Spleen (tissue), 11 donors: Measurements from ENCODE around the gene MYL11. TPM values are rescaled to one million over a fixed set of nuclear protein-coding genes. Genes with fewer than 3 reads are reported as not detected.

Experiments
- DNase-seq: peaks from one replicate; pipeline ENCODE4 v3.0.0-alpha.2; 2020
- H3K27ac ChIP-seq, 8 donors: fragments of 200-600 bp; sonication (generic) in 7 of 8; 1 replicate in 4 of 8; 2 replicates in 4 of 8; pipeline versions ENCODE4 v1.5.0 to v1.8.0; 2016 to 2021; ENCODE audit warnings: inconsistent platforms in 4 of 8, mild to moderate bottlenecking in 4 of 8, moderate library complexity in 1 of 8
- H3K27me3 ChIP-seq, 7 donors: fragments of 200-600 bp; sonication (generic) in 6 of 7; replicated peaks in 1 of 7; 1 replicate in 4 of 7; 2 replicates in 3 of 7; pipeline versions ENCODE4 v1.5.0 to v1.8.0; 2016 to 2021; ENCODE audit warnings: inconsistent platforms in 3 of 7, mild to moderate bottlenecking in 1 of 7
- H3K36me3 ChIP-seq, 6 donors: fragments of 200-600 bp; sonication (generic) in 5 of 6; 1 replicate in 4 of 6; 2 replicates in 2 of 6; pipeline versions ENCODE4 v1.5.0 to v1.8.0; 2016 to 2021; ENCODE audit warnings: inconsistent platforms in 2 of 6
- H3K4me1 ChIP-seq, 6 donors: fragments of 200-600 bp; sonication (generic) in 5 of 6; 1 replicate in 3 of 6; 2 replicates in 3 of 6; pipeline versions ENCODE4 v1.5.0 to v1.8.0; 2016 to 2021; ENCODE audit warnings: inconsistent platforms in 3 of 6
- H3K4me3 ChIP-seq, 8 donors: fragments of 200-600 bp; sonication (generic) in 7 of 8; 1 replicate in 4 of 8; 2 replicates in 4 of 8; pipeline versions ENCODE4 v1.5.0 to v1.8.0; 2016 to 2021; ENCODE audit warnings: inconsistent platforms in 4 of 8, mild to moderate bottlenecking in 4 of 8, moderate library complexity in 2 of 8
- H3K9me3 ChIP-seq, 8 donors: fragments of 200-600 bp; sonication (generic) in 7 of 8; 1 replicate in 4 of 8; 2 replicates in 4 of 8; pipeline versions ENCODE4 v1.5.0 to v1.8.0; 2016 to 2021; ENCODE audit warnings: inconsistent platforms in 4 of 8
- POLR2A ChIP-seq, 3 donors: fragments of 450-650 bp; IDR thresholded peaks; one replicate each; pipeline ENCODE4 v1.5.1; 2017; ENCODE audit warnings: antibody characterized with exemption in 3 of 3, mild to moderate bottlenecking in 1 of 3
- POLR2AphosphoS5 ChIP-seq, 3 donors: sonication (generic); formaldehyde crosslinking; IDR thresholded peaks; one replicate each; pipeline ENCODE4 v1.5.1; 2017; ENCODE audit warnings: antibody characterized with exemption in 3 of 3
- WGBS, 5 donors: extraction: QIAGEN DNeasy Blood & Tissue Kit in 3 of 5; methylation state at CpG; one replicate each; pipeline versions ENCODE4 v1.1.5 to v1.1.7; 2013 to 2018; 5-methylcytosine and 5-hydroxymethylcytosine counted together
- intact Hi-C: fragments of 100-400 bp; cut with DNase I; formaldehyde crosslinking; loops from one replicate; pipeline ENCODE4 v1.15.0; 2023; ENCODE audit warnings: low total_unique reads
- polyA plus RNA-seq, 3 donors: library from polyadenylated mRNA; stranded (reverse); fragments of 200-250 nt; gene quantifications; one replicate each; pipeline ENCODE4 v1.2.1, GENCODE V29; 2013
- total RNA-seq, 7 donors: library from RNA; depleted of rRNA in 3 of 7; stranded (reverse); fragments of >200 nt in 3 of 7; fragmentation: NEBNext Ultra II Directional in 4 of 7; extraction: Animal tissue kit (Norgen Biotek cat#: 25700) in 4 of 7; gene quantifications; one replicate each; pipeline versions ENCODE4 v1.1.0 to v1.2.1, GENCODE V29; 2016 to 2021
- TF ChIP-seq, protein P1 (sequence below), 11 experiments: fragments of 200-600 bp in 7 of 11; fragments of 450-650 bp in 4 of 11; sonication (generic) in 4 of 11; IDR thresholded peaks in 8 of 11; conservative IDR thresholded peaks in 3 of 11; 1 replicate in 7 of 11; 2 replicates in 4 of 11; pipeline versions ENCODE4 v1.4.0 to v1.8.0; 2016 to 2021; ENCODE audit warnings: antibody characterized with exemption in 11 of 11, inconsistent platforms in 4 of 11, mild to moderate bottlenecking in 1 of 11
- donor health status: healthy with polysubstance abuse.
- donor health status: DM: no; HTN: no; CAD: no; lungs with moderate emphysema.
- donor health status: DM: no; HTN: no; CAD: no.
- donor health status: Bipolar disorder and iron deficiency.
- donor health status: healthy.
- donor health status: DM: no; HTN: no; CAD: no.
- donor health status: DM: yes; HTN: yes; CAD: no.

Gene MYL11
- total and polyA plus RNA-seq, 10 donors = 1.4 to 4.3 (median 2.8) TPM; not detected in 6

DNA sequence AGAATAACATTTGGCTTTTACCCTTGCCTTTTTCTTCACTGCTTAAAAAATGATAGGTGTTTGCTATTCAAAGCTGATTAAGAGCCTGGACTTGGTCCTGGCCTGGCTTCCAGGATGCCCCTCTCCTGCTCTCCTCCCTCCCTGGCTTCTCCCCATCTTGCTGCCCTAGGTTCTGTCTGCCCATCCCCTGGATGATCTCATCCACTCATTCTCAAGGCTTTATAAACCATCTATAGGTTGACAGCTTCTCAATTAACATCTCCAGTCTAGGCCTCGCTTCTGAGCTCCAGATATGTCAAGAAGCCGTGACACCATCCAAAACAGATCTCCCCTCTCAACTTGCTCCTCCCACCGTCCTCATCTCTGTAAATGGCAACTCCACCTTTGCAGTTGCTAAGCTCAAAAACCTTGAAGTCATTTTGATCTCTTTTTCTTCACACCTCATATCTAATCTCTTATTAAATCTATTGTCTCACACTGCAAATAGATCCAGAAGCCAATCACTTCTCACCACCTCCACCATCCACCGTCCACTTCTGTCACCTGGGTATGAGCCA is 41.5 kb downstream of the MYL11 start:
- Histone ChIP-seq H3K27me3 (no peaks in the 10 kb centered on the region), H3K4me1 (peaks cover 4 to 25% (median 16%) of the 10 kb centered on the region in 6 donors), H3K4me3 (no peak overlapping the region), H3K36me3 (peaks cover 0 to 36% (median 8%) of the 10 kb centered on the region in 6 donors), H3K27ac (no peak overlapping the region), H3K9me3 (no peaks in the 10 kb centered on the region)
- no peak for DNase-seq
- WGBS, 5 donors = 92 to 98% (median 96%) methylated on average over 4 of the region's 4 CpGs
- TF ChIP-seq POLR2A (IDR thresholded peaks at IDR 0.05) (no peak), POLR2AphosphoS5 (IDR thresholded peaks at IDR 0.05) (no peak)
- TF ChIP-seq, protein P1, sequence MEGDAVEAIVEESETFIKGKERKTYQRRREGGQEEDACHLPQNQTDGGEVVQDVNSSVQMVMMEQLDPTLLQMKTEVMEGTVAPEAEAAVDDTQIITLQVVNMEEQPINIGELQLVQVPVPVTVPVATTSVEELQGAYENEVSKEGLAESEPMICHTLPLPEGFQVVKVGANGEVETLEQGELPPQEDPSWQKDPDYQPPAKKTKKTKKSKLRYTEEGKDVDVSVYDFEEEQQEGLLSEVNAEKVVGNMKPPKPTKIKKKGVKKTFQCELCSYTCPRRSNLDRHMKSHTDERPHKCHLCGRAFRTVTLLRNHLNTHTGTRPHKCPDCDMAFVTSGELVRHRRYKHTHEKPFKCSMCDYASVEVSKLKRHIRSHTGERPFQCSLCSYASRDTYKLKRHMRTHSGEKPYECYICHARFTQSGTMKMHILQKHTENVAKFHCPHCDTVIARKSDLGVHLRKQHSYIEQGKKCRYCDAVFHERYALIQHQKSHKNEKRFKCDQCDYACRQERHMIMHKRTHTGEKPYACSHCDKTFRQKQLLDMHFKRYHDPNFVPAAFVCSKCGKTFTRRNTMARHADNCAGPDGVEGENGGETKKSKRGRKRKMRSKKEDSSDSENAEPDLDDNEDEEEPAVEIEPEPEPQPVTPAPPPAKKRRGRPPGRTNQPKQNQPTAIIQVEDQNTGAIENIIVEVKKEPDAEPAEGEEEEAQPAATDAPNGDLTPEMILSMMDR (IDR thresholded peaks at IDR 0.05 in 8 of 11, conservative IDR thresholded peaks at IDR 0.05 in 3 of 11) = no peak
- intact Hi-C loops = no loop called here

DNA sequence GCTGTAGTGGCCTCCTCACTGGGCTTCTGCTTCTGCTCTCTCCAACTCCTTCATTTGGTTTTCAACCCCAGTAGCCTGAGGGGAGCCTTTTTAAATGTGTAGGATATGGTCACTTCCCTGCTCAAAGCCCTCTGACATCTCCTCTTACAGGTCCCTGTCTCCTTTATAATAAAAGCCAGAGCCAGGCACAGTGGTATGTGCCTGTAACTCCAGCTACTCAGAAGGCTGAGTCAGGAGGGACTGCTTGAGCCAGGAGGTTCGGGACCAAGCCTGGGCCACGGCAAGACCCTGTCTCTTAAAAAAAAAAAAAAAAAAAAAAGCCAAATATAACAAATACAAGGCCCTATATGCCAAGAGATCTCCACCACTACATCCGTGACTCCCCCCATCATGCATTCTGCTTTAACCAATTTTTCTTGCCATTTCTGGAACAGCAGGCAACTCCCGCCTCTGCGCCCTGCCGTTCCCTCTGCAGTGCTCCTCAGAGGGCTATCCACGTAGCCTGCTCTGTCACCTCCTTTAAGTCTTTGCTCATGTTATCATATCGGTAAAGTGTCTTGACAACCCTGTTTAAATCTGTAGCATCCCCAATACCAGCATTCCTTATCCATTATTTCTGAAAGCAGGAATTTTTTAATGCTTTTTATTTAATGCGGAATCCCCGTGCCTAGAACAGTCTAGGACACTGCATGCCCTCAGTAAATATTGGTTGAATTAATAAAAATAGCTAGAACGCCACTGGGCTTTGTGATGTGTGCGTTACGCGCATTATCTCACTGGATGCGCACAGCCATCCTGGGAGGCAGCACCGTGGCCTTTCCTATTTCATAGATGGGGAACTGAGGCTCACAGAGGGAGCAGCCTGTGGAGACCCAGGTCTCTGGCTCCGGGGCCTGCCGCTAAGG is 42.3 kb downstream of the MYL11 start:
- 64 to 81% (median 70%) methylated on average over 16 to 18 of the region's 18 CpGs for WGBS, 5 donors
- Histone ChIP-seq H3K36me3 (peaks cover 0 to 39% (median 11%) of the 10 kb centered on the region in 6 donors), H3K27ac (peak overlapping the region; percentile 86 to 94 (median 89)), H3K4me3 (peak overlapping the region; percentile 51 to 77 (median 67)), H3K9me3 (no peaks in the 10 kb centered on the region), H3K27me3 (no peaks in the 10 kb centered on the region), H3K4me1 (peaks cover 4 to 25% (median 16%) of the 10 kb centered on the region in 6 donors)
- TF ChIP-seq POLR2A (IDR thresholded peaks at IDR 0.05) (no peak), POLR2AphosphoS5 (IDR thresholded peaks at IDR 0.05) (no peak)
- TF ChIP-seq, protein P1 (IDR thresholded peaks at IDR 0.05 in 8 of 11, conservative IDR thresholded peaks at IDR 0.05 in 3 of 11) = no peak
- intact Hi-C loops = no loop called here
- no peak for DNase-seq

DNA sequence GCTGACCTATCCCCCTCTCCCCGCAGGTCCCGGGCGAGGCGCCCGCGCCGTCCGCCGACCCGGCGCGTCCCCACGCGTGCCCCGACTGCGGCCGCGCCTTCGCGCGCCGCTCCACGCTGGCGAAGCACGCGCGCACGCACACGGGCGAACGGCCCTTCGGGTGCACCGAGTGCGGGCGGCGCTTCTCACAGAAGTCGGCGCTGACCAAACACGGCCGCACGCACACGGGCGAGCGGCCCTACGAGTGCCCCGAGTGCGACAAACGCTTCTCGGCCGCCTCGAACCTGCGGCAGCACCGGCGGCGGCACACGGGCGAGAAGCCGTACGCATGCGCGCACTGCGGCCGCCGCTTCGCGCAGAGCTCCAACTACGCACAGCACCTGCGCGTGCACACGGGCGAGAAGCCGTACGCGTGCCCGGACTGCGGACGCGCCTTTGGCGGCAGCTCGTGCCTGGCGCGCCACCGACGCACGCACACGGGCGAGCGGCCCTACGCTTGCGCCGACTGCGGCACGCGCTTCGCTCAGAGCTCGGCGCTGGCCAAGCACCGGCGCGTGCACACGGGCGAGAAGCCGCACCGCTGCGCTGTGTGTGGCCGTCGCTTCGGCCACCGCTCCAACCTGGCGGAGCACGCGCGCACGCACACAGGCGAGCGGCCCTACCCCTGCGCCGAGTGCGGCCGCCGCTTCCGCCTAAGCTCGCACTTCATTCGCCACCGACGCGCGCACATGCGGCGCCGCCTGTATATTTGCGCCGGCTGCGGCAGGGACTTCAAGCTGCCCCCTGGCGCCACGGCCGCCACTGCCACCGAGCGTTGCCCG is 43.1 kb downstream of the MYL11 start:
- Histone ChIP-seq H3K27me3 (no peaks in the 10 kb centered on the region), H3K27ac (peak overlapping the region; percentile 86 to 94 (median 89)), H3K9me3 (no peaks in the 10 kb centered on the region), H3K4me3 (peak overlapping the region; percentile 51 to 77 (median 67)), H3K4me1 (peaks cover 4 to 21% (median 16%) of the 10 kb centered on the region in 6 donors), H3K36me3 (peaks cover 0 to 40% (median 17%) of the 10 kb centered on the region in 6 donors)
- intact Hi-C loops = no loop called here
- TF ChIP-seq POLR2A (IDR thresholded peaks at IDR 0.05) (peak in 1 of 3 donors; percentile 24), POLR2AphosphoS5 (IDR thresholded peaks at IDR 0.05) (peak; percentile 90 to 94 (median 91))
- TF ChIP-seq, protein P1 (IDR thresholded peaks at IDR 0.05 in 8 of 11, conservative IDR thresholded peaks at IDR 0.05 in 3 of 11) = peak in 9 of 11 experiments; percentile 10 to 48 (median 33)
- WGBS, 5 donors = 0 to 3% (median 1%) methylated on average over 22 to 140 of the region's 140 CpGs
- DNase-seq = peak; percentile 98
